Endothelial cell (in vitro differentiated cells): ENCODE data around the gene ATP6V1G2. TPM values are rescaled to one million over a fixed set of nuclear protein-coding genes. Genes with fewer than 3 reads are reported as not detected.
"Not testable (repeated sequence)": the region's sequence is repeated elsewhere in the genome, so short reads cannot be mapped to it uniquely, and the experiment has no call there.

Experiments used
- DNase-seq: peaks from one replicate; pipeline ENCODE4 v3.0.0; 2021; ENCODE audit warnings: low spot score
- H3K27ac Mint-ChIP-seq: one replicate; pipeline ENCODE4 v1.8.0; 2021; ENCODE audit warnings: mixed read lengths, inconsistent platforms; ENCODE audit not compliant: unreplicated experiment
- H3K27me3 Mint-ChIP-seq: one replicate; pipeline ENCODE4 v1.8.0; 2021; ENCODE audit warnings: mild to moderate bottlenecking, moderate library complexity, mixed read lengths, inconsistent platforms; ENCODE audit not compliant: unreplicated experiment
- H3K36me3 Mint-ChIP-seq: one replicate; pipeline ENCODE4 v1.8.0; 2021; ENCODE audit warnings: mild to moderate bottlenecking, low read depth, mixed read lengths, inconsistent platforms; ENCODE audit not compliant: unreplicated experiment
- H3K4me1 Mint-ChIP-seq: one replicate; pipeline ENCODE4 v1.8.0; 2021; ENCODE audit warnings: mild to moderate bottlenecking, mixed read lengths, inconsistent platforms; ENCODE audit not compliant: unreplicated experiment
- H3K4me3 Mint-ChIP-seq: one replicate; pipeline ENCODE4 v1.8.0; 2021; ENCODE audit warnings: mild to moderate bottlenecking, mixed read lengths, inconsistent platforms; ENCODE audit not compliant: unreplicated experiment
- H3K9me3 Mint-ChIP-seq: one replicate; pipeline ENCODE4 v1.8.0; 2021; ENCODE audit warnings: mixed read lengths, inconsistent platforms; ENCODE audit not compliant: unreplicated experiment
- total RNA-seq: library from RNA; stranded (reverse); fragmentation: NEBNext Ultra II Directional; extraction: Animal tissue kit (Norgen Biotek cat#: 25700); gene quantifications from one replicate; pipeline ENCODE4 v1.2.1, GENCODE V29; 2021; ENCODE audit not compliant: unreplicated experiment
- TF ChIP-seq, protein P1 (sequence below): fragments of 200-600 bp; sonication (generic); IDR thresholded peaks from one replicate; pipeline ENCODE4 v1.5.0; 2021; ENCODE audit warnings: antibody characterized with exemption; ENCODE audit not compliant: unreplicated experiment

ATP6V1G2 gene
- total RNA-seq, 1 donor from 2014 or later, result 1.8 TPM

DNA sequence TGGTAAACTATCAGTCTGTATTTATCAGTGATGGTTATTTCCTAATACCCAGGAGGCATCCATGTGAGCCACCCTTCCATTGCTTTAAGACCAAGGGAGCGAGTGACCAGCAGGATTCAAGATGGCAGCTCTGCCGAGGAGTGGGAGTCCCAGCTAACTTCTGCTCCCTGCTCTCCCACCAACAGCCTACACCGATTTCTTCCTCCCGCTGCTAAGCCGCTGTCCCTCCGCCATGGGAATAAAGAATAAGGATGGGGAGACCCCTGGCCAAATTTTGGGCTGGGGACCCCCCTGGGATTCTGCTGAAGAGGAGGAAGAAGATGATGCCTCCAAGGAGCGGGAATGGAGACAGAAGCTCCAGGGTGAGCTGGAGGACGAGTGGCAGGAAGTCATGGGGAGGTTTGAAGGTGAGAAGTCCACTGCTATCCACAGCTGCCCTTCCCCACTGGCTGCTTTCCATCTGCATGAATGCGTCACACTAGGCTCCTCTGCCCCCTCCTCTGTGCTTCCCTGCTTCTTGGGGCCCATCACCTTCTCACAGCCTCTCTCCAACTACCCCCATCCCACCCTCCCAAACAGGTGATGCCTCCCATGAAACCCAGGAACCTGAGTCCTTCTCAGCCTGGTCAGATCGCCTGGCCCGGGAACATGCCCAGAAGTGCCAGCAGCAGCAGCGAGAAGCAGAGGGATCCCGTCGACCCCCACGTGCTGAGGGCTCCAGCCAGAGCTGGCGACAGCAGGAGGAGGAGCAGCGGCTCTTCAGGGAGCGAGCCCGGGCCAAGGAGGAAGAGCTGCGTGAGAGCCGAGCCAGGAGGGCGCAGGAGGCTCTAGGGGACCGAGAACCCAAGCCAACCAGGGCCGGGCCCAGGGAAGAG, 11.3 kb upstream of the ATP6V1G2 start:
- no peak overlapping the region for H3K4me3 Mint-ChIP-seq
- H3K4me1 Mint-ChIP-seq, result peaks cover 31% of the 10 kb centered on the region
- DNase-seq, result no peak
- H3K27me3 Mint-ChIP-seq, result peaks cover 5% of the 10 kb centered on the region
- TF ChIP-seq, protein P1, sequence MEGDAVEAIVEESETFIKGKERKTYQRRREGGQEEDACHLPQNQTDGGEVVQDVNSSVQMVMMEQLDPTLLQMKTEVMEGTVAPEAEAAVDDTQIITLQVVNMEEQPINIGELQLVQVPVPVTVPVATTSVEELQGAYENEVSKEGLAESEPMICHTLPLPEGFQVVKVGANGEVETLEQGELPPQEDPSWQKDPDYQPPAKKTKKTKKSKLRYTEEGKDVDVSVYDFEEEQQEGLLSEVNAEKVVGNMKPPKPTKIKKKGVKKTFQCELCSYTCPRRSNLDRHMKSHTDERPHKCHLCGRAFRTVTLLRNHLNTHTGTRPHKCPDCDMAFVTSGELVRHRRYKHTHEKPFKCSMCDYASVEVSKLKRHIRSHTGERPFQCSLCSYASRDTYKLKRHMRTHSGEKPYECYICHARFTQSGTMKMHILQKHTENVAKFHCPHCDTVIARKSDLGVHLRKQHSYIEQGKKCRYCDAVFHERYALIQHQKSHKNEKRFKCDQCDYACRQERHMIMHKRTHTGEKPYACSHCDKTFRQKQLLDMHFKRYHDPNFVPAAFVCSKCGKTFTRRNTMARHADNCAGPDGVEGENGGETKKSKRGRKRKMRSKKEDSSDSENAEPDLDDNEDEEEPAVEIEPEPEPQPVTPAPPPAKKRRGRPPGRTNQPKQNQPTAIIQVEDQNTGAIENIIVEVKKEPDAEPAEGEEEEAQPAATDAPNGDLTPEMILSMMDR, result no peak
- H3K36me3 Mint-ChIP-seq, result peaks cover 20% of the 10 kb centered on the region
- H3K27ac Mint-ChIP-seq, result no peak overlapping the region
- H3K9me3 Mint-ChIP-seq, result no peaks in the 10 kb centered on the region

DNA sequence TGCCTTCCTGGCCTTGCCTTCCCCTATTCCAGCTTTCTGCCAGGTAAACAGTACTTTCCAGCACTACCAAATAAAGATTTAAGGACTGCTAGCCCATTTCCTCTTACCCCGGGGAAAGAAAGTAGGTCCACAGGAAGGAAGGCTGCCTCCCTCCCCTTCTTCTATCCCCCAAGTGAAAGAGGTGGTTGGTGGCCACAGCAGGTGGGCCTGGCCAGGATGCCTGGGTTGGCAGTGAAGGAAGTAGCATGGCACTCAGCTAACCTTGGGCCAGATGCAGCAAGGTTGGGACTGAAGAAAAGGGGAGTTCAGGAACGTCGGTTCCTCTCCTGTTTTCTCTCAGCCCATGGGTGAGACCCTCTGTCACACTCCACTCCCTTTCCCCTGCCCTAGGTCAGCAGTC, 9.9 kb upstream of the ATP6V1G2 start:
- no peak for DNase-seq

DNA sequence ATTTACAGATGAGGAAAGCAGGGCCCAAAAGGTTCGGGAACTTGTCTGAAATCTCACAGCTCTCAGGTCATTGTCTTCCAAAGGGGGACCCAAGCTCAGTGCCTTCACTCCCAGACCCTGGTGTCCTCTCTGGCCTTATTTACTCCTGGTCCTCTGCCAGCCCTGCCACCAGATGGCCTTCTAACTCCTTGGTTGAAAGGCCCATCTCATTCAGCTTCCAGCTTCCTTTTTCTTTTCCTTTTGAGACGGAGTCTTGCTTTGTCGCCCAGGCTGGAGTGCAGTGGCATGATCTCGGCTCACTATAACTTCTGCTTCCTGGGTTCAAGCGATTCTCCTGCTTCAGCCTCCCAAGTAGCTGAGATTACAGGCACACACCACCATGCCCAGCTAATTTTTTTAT, 5.0 kb upstream of the ATP6V1G2 start:
- H3K36me3 Mint-ChIP-seq, H3K27me3 Mint-ChIP-seq, H3K9me3 Mint-ChIP-seq, H3K4me1 Mint-ChIP-seq, H3K4me3 Mint-ChIP-seq: not testable (repeated sequence)
- H3K27ac Mint-ChIP-seq, result peak overlapping the region; percentile 80
- peak; percentile 63 for DNase-seq

More for the DNA sequence above, 9.9 kb upstream of the ATP6V1G2 start:
- H3K4me1 Mint-ChIP-seq, result peaks cover 24% of the 10 kb centered on the region
- peaks cover 17% of the 10 kb centered on the region for H3K36me3 Mint-ChIP-seq
- H3K9me3 Mint-ChIP-seq, result no peaks in the 10 kb centered on the region
- peaks cover 2% of the 10 kb centered on the region for H3K27me3 Mint-ChIP-seq
- TF ChIP-seq, protein P1, result no peak
- H3K27ac Mint-ChIP-seq, result no peak overlapping the region
- no peak overlapping the region for H3K4me3 Mint-ChIP-seq

DNA sequence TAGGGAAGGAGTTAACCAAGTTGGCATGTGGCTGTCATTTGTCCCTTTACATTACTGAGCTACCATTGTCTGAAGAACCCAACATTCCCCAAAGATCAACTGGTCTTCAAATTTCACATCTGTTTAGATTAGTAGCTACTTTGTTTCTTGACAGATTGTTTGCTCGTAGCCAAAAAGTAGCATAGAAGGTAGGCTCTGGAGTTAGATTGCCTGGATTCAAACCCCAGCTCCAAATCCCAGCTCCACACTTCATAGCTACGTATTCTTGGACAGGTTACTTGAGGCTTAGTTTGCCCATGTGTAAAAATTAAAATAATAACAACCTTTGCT, 2.1 kb upstream of the ATP6V1G2 start:
- DNase-seq, result no peak
- no peaks in the 10 kb centered on the region for H3K9me3 Mint-ChIP-seq
- H3K4me1 Mint-ChIP-seq, result peaks cover 10% of the 10 kb centered on the region
- no peak overlapping the region for H3K4me3 Mint-ChIP-seq
- TF ChIP-seq, protein P1, result no peak
- no peaks in the 10 kb centered on the region for H3K36me3 Mint-ChIP-seq
- peaks cover 2% of the 10 kb centered on the region for H3K27me3 Mint-ChIP-seq
- H3K27ac Mint-ChIP-seq, result no peak overlapping the region

DNA sequence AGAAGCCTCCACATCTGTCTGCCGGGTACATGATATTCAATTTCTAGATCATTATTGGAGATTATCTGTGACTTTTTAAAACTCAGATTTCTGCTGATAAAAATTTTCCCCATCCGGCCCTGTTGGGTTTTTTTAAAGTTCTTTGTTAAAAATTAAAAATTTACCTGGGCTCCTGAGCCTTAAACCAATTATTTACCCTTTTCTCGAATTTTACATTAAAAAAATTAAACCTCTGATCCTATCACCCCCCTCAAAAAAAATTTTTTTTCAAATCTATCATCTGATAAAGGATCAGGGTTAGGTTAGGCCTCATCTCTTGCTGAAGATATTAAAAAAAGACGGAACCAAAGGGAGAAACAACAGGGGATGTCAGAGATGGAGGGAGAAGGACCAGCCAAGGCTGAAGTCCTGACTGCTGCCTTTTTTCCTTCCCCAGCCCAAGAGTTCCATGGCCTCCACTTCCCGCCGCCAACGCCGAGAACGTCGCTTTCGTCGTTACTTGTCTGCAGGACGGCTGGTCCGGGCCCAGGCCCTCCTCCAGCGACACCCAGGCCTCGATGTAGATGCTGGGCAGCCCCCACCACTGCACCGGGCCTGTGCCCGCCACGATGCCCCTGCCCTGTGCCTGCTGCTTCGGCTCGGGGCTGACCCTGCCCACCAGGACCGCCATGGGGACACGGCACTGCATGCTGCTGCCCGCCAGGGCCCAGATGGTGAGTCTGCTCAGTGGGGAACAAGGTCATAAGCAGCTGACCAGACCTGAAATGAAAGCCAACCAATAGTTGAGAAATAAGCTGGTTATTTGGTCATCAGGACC, 1.5 kb upstream of the ATP6V1G2 start:
- TF ChIP-seq, protein P1, result no peak
- DNase-seq, result no peak
- Mint-ChIP-seq H3K36me3 (no peaks in the 10 kb centered on the region), H3K4me1 (peaks cover 10% of the 10 kb centered on the region), H3K4me3 (peak overlapping the region; percentile 85), H3K9me3 (no peaks in the 10 kb centered on the region), H3K27me3 (peaks cover 2% of the 10 kb centered on the region), H3K27ac (peak overlapping the region; percentile 87)
